Stimulated activated CD8-positive, alpha-beta memory T cell treated with anti-CD3 and anti-CD28 coated beads, Interleukin-15, amount 100 ng/mL, for 4 hours (primary cell): ENCODE measurements around the gene ILDR2.

Experiments
- DNase-seq, 2 donors: peaks; one replicate each; pipeline ENCODE4 v3.0.0-alpha.2; 2020; ENCODE audit warnings: low read depth in 2 of 2

The ILDR2 gene

GRCh38 chr1:166969074-166969677 lies 6.2 kb downstream of the ILDR2 start:
- DNase-seq: no peak

DNA sequence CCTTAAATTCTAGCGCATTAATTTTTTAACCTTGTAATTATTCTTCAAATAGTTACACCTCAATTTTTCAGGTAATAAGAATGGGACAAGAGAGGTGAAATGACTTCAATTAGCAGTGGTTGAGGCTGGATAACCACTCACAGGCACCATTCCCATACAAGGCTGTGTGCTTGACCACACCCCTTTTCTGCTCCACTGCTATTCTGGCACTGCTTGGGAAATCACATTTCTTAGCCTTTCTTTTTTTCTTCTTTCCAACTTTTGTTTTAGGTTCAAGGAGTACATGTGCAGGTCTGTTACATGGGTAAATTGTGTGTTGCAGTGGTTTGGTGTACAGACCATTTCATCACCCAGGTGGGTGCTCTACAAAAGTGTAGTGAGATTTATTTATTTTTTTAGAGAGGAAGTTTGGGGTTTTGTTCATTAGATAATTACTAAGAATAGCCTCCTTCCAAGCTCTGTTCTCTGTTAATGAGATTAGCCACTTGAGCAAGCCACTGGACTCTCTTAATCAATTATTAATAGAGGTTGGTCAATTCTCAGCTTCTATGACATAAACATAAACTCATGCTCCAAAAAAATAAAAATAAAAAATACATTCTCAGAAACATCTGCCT lies 14.4 kb downstream of the ILDR2 start:
- no peak for DNase-seq

- DNase-seq: no peak
These were observed 18.5 kb downstream of the ILDR2 start for GRCh38 chr1:166956872-166957271.

DNA sequence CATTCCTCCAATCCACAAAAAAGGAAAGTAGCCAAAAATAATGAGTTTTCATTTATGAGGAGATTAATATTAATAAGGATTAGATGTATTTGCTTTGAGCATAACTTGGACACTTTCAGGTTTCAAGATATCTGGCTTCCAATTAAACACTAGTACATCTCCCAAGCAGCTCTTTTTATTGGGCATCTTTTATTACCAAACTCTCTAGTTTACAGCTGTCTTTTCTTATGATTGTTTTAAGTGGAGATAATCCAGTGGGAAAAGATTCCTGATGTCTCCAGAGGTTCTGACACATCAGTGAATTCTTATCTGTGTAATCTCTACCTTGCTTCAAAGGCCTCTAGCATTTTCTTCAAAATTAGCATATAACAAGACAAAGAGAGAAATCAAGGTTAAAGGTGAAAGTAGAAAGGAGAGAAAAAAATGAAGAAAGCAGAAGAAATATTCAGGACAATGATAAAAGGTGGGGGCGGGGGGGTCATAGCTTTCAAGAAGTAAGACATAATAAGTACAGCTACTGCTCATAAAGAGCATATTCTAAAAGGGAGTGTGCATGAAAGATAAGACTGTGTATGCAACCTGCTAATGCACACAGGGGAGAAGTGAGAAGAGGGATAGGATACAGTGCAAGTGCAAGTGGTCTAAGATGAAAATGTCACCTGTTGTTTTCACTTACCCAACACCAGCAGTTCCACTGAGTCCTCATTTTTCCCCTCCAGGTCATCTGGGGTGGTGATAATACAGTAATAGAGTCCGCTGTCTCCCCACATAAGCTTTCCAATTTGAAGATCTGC lies 19.1 kb downstream of the ILDR2 start:
- no peak for DNase-seq

DNA sequence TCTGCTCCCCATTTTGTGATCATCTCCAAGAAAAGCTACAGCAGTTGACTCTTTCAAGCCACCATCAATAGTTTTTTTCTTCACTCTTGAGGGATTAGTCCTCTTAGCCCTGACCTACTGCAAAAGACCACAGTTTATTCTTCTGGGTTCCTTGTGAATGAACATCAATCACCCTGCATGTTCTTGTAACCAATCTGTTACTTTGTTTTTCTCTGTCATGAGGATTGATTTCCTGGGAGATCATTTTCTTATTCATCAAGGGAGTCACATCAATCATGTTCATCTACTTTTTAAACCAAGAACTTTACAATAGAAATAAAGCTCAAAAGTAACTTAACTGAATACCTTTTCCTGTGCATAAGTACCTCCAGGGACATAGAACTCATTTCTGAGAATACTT lies 21.8 kb downstream of the ILDR2 start:
- no peak for DNase-seq

DNA sequence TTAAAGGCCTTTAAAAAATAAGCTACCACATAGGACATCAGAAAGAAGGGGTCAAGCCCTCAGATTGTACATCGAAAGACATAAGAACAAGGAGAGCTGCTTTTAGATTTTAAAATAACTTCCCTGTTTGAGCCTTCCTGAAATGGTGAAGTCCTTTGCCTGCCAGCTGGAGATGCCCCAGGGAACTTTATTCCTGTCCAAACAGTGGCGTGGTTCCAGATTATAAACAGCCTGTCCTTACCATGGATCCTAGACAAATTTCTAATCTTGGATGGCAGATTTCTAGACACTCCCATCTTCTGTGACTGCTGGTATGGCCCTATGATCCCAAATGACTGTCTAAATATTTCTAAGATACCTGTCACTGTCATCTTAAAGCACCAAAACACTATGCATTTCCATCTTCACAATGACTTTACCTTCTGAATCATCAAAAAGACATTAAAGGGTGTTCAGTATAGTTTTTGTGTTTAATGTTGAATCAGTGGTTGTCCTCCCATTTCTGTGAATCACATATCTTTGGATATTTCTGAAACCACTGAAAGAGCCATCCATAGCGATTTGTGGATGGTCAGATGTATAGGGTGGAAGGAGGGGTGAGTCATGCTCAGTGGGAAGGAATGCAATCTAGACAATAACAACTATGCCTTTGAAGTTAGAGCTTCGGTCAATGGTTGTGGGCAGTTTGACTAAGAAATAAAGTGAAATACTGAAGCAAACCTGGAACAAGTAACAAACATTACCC lies 23.2 kb downstream of the ILDR2 start:
- DNase-seq: no peak

DNA sequence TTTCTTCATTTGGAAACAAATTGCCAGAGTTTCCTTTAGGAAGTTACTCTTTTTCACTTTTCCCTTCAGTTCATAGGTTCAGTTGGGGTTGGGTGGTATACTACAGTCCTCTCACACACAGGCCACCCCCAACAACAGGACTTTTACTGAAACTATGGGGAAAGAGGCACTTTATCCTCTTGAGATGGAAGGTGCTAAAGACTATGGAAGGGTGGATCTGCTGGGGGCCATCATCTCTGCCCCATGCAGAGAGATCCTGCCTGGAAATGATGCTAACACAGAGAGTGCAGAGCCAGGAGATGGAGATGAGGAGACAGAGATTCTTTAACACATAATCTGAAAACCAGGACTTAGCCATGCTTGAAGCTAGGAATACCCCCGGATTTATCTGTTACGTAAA lies 24.3 kb downstream of the ILDR2 start:
- DNase-seq: no peak

- no peak for DNase-seq
These were observed 25.2 kb downstream of the ILDR2 start for GRCh38 chr1:166950156-166950555.

DNA sequence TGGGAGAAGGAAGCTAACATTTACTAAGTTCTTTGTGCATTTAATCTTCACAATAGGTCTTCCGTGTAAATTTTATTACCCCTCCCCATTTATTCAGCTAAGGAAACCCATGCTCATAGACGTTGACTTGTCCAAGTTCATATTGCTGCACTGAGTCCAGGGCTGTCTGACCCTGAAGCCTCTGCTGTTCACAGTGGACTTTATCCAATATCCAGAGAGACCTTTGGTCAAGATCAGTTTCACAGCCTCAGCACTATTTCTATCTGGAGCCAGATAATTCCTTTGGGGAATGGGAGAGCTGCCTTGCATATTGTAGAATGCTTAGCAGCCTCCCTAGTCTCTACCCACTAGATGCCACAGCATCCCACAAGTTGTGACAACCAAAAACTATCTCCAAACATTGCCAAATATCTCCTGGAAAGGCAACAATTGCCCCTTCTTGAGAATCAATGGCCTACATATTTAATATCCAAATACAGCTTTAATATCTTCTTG lies 26.4 kb downstream of the ILDR2 start:
- DNase-seq: no peak

DNA sequence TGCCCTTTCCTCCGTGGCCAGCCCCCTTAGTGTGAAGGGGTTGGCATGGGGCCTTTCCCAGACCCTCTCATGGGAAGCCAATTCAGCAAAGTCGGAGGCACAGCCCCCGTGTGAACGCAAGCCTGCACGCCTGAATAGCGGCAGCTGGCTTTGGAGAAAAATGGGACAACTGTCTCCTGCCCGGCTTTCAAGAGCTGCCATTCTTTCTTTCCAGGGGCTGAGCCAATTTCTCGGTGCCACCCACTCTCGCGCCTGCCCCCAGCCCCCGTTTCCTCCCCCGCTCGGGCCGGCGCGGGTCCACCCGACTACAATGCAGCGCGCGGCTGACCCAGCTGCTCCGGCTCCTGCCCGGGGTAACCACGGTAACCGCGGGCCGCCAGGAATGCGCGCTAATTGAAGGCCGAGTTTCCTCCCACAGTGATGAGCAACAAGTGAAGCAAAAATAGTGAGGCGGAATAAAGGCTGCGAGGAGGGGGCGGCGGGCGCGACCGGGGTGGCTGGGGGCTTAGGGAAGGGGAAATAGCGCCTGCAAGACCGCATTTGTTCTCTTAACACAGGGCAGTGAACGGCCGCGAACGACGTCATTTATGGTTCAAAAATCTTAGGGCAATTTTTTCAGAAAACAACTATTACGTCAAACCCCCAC lies 27.8 kb downstream of the ILDR2 start:
- DNase-seq: no peak

- no peak for DNase-seq
These were observed 31.0 kb downstream of the ILDR2 start for GRCh38 chr1:166944186-166944967.

DNA sequence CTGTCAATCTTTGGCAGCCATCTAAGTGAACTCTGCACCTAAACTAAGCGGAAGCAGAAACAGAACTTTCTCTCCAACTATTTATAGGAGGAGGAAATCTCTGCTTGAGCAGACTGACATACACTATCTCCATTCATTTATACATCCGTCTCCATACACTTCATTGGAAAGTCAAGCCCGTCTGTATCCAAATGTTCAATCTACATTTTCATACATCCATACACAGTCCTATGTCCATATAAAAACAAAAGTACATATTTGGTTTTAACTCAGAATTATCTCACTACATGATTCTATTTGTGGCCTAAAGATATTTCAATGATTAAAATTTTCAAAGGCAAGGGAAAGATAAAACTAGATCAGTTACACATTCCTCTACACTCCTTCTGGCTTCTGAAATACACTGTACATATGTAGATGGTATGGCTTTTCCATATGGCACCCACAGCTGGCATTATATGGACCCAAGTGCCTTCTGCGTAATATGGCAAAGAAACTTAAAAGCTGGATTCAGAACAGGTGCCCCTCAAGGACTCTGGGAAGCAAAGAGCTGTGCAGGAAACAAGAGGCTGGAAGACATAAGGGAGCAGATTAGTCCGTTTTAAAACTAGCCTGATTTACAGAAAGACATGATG lies 35.5 kb downstream of the ILDR2 start:
- no peak for DNase-seq

DNA sequence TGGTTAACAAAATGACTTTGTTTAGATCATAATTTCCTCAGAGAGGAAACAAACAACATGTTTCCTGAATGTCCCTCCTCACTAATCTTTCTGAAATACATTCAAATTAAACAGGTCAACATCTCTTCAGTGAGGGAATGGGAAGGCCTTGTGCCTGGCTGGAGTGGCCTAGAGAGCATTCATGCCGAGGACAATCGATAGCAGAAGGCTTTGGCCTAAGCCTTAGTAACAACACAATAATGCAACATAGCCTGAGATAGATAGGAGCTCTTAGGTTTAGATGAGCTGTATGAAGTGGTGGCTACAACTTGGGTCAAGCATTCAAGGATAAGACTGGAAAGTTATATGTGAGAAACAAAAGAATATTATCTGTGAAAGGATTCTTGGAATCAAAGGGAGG lies 37.4 kb downstream of the ILDR2 start:
- no peak for DNase-seq

DNA sequence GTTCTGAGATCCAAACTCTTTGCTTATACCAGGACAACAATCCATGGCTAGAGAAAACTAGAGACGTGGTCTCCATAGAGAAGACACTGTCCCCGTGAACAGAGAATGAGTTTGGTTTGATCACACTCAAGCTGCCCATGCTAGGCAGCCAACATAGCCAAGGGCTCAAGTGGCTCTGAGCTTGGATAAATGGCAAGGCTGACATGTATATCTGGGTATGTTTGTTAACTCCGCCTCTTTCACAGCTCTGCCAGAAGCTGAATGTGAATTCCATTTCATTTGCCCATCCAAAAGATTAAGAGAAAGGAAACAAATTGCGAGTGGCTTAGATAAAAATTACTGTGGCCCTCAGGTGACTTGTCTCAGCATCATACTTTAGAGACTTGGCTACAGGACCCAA lies 38.0 kb downstream of the ILDR2 start:
- no peak for DNase-seq

- DNase-seq: no peak
These were observed 41.7 kb downstream of the ILDR2 start for GRCh38 chr1:166933633-166934032.

DNA sequence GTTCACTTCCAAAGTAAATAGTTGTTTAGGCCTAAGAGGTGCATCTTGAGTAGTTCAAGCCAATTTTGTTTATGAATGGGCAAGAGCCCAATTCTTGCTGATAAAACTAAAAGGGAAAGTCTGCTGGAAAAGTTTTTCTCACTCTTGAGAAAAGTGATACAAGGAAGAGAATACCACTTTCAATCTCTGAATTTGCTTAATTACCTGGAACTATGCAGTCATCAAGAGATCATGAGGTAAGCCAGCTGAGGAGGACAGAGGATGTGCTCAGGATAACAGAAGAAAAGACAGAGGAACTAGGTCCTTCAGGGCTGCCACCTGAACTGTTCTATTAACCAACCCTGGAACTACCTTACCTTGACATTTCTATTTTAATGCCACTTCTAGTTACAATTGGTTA lies 42.2 kb downstream of the ILDR2 start:
- no peak for DNase-seq

- no peak for DNase-seq
These were observed 45.4 kb downstream of the ILDR2 start for GRCh38 chr1:166929911-166930310.

- no peak for DNase-seq
These were observed 47.6 kb downstream of the ILDR2 start for GRCh38 chr1:166927701-166928100.

DNA sequence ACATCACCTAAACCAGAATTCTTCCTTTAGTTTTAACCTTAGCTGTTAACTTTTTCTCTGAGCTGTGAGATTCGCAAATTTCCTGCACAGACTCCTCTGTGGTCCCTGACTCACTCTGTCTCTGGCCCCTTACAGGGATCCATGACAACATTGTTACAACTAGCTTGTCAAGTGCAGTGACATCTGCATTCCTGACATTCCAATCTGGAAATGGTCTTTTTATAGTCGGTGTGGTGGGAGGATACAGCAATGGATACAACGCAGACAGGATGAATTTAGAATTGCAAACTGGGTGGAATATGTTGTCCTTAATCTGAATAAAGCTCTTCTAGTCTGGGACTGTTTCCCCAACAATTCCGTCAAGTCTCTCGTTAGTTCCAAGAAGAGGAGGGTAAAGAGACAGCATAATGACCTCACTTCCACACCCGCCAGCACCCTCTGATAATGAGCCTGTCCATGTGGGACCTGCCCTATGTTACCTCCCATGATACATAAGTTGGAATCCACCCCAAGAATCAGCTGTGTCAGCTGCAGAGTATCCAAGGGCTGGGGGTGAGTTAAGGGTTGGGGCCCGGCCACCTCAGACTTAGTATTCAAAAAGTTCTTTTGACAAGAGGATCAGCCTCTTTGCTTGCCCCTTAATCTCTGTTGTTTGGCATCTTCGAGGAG lies 49.4 kb downstream of the ILDR2 start:
- DNase-seq: no peak
